ENCODE results near the gene WSCD1.

DNA sequence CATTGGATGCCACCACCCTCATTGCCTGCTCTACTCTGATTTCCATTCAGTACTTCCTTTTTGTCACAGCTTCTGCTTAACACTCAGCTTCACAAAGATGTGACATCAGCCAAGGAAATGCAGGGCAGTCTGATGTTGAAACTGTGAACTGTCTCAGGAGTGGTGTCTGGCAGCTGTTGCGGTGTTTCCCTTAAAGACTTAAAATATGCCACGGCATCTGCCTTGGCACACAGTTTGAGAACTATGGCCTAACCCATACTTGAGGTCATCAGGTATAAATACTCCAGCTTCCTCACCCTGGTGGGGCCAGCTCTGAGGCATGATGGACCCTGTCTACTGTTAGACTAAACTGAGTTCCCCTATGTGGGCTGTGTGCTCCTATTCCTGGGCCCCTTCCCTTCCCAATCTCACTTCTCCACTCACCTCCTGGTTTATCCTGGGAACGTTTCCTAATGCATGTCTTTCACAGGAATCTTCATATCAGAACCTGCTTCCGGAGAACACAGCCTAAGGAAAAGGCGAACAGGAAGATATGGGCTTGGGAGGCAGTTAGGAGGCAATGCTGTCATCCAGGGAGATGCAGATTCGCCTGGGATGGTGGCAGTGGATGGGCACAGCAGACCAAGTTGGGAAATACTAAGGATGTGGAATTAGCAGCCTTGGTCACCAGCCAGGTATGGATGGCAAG is 96.5 kb downstream of the WSCD1 start:
- no peak for TF ChIP-seq EZH2 (IDR thresholded peaks at IDR 0.05)
- TF ChIP-seq POLR2AphosphoS5 (IDR thresholded peaks at IDR 0.05; ENCODE audit: borderline replicate concordance, low read depth, low read length): no peak
- no peak for TF ChIP-seq FOXP2 (optimal IDR thresholded peaks at IDR 0.05; ENCODE audit: control extremely low read depth, extremely low read length, insufficient read depth)
